Prostate gland (tissue), 2 donors: ENCODE measurements around the gene RPA4.

Source experiments
- POLR2A ChIP-seq: fragments of 450-650 bp; IDR thresholded peaks from one replicate; pipeline ENCODE4 v1.6.1; 2016; ENCODE audit warnings: antibody characterized with exemption, mild to moderate bottlenecking
- TF ChIP-seq, protein P1 (sequence below), 4 experiments: fragments of 200-600 bp in 2 of 4; fragments of 450-650 bp in 2 of 4; sonication (generic) in 2 of 4; IDR thresholded peaks; 1 replicate in 3 of 4; 2 replicates in 1 of 4; pipeline ENCODE4 v1.5.1; 2016 to 2019; ENCODE audit warnings: antibody characterized with exemption in 4 of 4, mild to moderate bottlenecking in 2 of 4, moderate library complexity in 2 of 4

DNA sequence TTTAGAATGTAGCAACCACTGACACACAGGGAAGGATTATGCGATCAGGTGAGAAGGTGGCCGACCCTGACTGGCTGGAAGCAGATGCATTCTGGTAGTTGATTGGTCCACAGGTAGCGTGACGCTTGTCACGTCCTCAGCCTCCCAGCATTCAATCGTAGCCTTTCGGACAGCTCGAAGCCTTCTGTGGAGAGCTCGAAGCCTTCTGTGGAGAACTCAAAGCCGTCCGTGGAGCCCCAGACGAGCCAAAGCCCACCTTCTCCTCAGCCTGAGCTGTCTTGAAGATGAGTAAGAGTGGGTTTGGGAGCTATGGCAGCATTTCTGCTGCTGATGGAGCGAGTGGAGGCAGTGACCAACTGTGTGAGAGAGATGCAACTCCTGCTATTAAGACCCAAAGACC, 319 bp downstream of the RPA4 start:
- TF ChIP-seq, protein P1, sequence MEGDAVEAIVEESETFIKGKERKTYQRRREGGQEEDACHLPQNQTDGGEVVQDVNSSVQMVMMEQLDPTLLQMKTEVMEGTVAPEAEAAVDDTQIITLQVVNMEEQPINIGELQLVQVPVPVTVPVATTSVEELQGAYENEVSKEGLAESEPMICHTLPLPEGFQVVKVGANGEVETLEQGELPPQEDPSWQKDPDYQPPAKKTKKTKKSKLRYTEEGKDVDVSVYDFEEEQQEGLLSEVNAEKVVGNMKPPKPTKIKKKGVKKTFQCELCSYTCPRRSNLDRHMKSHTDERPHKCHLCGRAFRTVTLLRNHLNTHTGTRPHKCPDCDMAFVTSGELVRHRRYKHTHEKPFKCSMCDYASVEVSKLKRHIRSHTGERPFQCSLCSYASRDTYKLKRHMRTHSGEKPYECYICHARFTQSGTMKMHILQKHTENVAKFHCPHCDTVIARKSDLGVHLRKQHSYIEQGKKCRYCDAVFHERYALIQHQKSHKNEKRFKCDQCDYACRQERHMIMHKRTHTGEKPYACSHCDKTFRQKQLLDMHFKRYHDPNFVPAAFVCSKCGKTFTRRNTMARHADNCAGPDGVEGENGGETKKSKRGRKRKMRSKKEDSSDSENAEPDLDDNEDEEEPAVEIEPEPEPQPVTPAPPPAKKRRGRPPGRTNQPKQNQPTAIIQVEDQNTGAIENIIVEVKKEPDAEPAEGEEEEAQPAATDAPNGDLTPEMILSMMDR (IDR thresholded peaks at IDR 0.05), result no peak
- no peak for TF ChIP-seq POLR2A
